ENCODE results near the gene POLA2. TPM values are rescaled to one million over a fixed set of nuclear protein-coding genes. Genes with fewer than 3 reads are reported as not detected.

Gene POLA2
- polyA plus RNA-seq, 1 donor (not counting 4 experiments of a cell fraction or from before 2014, with no cell fraction given), result 20.9 TPM

DNA sequence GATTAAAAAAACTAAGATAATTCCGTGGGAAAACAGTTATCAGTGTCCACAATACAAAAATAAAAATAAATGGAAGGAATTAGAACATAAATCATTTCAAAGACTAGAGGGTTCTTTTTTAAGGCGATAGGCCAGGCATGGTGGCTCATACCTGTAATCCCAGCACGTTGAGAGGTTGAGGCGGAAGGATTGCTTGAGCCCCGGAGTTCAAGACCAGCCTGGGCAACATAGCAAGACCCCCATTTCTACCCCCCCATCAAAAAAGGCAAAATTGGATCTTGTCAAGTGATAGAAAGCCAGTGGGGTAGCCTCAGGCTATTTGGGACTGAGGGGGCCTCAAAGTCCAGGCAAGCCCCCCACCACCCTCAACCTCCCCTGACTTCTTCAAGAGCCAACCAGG, 20.6 kb upstream of the POLA2 start:
- no peak overlapping the region for H3K27ac ChIP-seq (ENCODE audit: control insufficient read depth, insufficient read depth, low read length)
- H3K9ac ChIP-seq (ENCODE audit: control insufficient read depth, extremely low read depth, insufficient read depth, low read length), result no peak overlapping the region
- no peak overlapping the region for H2AFZ ChIP-seq (ENCODE audit: control insufficient read depth, low read length)
- H3K9me1 ChIP-seq (ENCODE audit: control insufficient read depth, extremely low read depth, insufficient read depth, low read length), result no peaks in the 10 kb centered on the region
- no peaks in the 10 kb centered on the region for H3K27me3 ChIP-seq (ENCODE audit: control insufficient read depth, extremely low read depth, insufficient read depth, low read length)
- H3K4me2 ChIP-seq (ENCODE audit: control insufficient read depth, extremely low read depth, insufficient read depth, low read depth, low read length), result no peak overlapping the region
- dilution Hi-C loops (cut with MboI; ENCODE audit: extremely low pct_ligation_motif_present, low sequenced_read_pairs), result no loop called here
- no peaks in the 10 kb centered on the region for H3K9me3 ChIP-seq (ENCODE audit: control insufficient read depth, low read depth, low read length)
- FAIRE-seq (no peak), DNase-seq (ENCODE audit: low read depth, low spot score) (no peak)
- H3K79me2 ChIP-seq (ENCODE audit: control insufficient read depth, insufficient read depth, low read length), result no peaks in the 10 kb centered on the region
- H4K20me1 ChIP-seq (ENCODE audit: control insufficient read depth, extremely low read depth, insufficient read depth, low read length), result no peaks in the 10 kb centered on the region
- H3K4me3 ChIP-seq (ENCODE audit: control insufficient read depth in 2 of 3, extremely low read depth in 1 of 3, insufficient read depth in 2 of 3, low read depth in 1 of 3, low read length in 3 of 3), result no peak overlapping the region
- no peak for TF ChIP-seq EZH2 (IDR thresholded peaks at IDR 0.05; ENCODE audit: low read length)
- TF ChIP-seq CTCF (optimal IDR thresholded peaks at IDR 0.05 in 1 of 3, IDR thresholded peaks at IDR 0.05 in 1 of 3, conservative IDR thresholded peaks at IDR 0.05 in 1 of 3; ENCODE audit: extremely low read depth in 1 of 3, insufficient read depth in 2 of 3, low read length in 3 of 3), result no peak
- no peaks in the 10 kb centered on the region for H3K4me1 ChIP-seq (ENCODE audit: control insufficient read depth, extremely low read depth, insufficient read depth, low read length)
- peaks cover 0 to 5% of the 10 kb centered on the region in 2 experiments for H3K36me3 ChIP-seq (ENCODE audit: control insufficient read depth in 2 of 2, extremely low read depth in 1 of 2, insufficient read depth in 2 of 2, low read length in 2 of 2)

GRCh38 chr11:65241692-65242091, 20.1 kb upstream of the POLA2 start:
- no peak for TF ChIP-seq EZH2 (IDR thresholded peaks at IDR 0.05; ENCODE audit: low read length)
- TF ChIP-seq CTCF (optimal IDR thresholded peaks at IDR 0.05 in 1 of 3, IDR thresholded peaks at IDR 0.05 in 1 of 3, conservative IDR thresholded peaks at IDR 0.05 in 1 of 3; ENCODE audit: extremely low read depth in 1 of 3, insufficient read depth in 2 of 3, low read length in 3 of 3), result no peak

More at GRCh38 chr11:65241692-65242091, 20.1 kb upstream of the POLA2 start:
- no peak overlapping the region for H3K4me2 ChIP-seq (ENCODE audit: control insufficient read depth, extremely low read depth, insufficient read depth, low read depth, low read length)
- no peak overlapping the region for H3K27ac ChIP-seq (ENCODE audit: control insufficient read depth, insufficient read depth, low read length)
- peaks cover 0 to 3% of the 10 kb centered on the region in 2 experiments for H3K36me3 ChIP-seq (ENCODE audit: control insufficient read depth in 2 of 2, extremely low read depth in 1 of 2, insufficient read depth in 2 of 2, low read length in 2 of 2)
- dilution Hi-C loops (cut with MboI; ENCODE audit: extremely low pct_ligation_motif_present, low sequenced_read_pairs), result no loop called here
- no peaks in the 10 kb centered on the region for H3K4me1 ChIP-seq (ENCODE audit: control insufficient read depth, extremely low read depth, insufficient read depth, low read length)
- FAIRE-seq, result no peak
- H3K4me3 ChIP-seq (ENCODE audit: control insufficient read depth in 2 of 3, extremely low read depth in 1 of 3, insufficient read depth in 2 of 3, low read depth in 1 of 3, low read length in 3 of 3), result no peak overlapping the region
- no peaks in the 10 kb centered on the region for H3K9me3 ChIP-seq (ENCODE audit: control insufficient read depth, low read depth, low read length)
- DNase-seq (ENCODE audit: low read depth, low spot score), result no peak
- no peaks in the 10 kb centered on the region for H3K9me1 ChIP-seq (ENCODE audit: control insufficient read depth, extremely low read depth, insufficient read depth, low read length)
- H3K9ac ChIP-seq (ENCODE audit: control insufficient read depth, extremely low read depth, insufficient read depth, low read length), result no peak overlapping the region
- H2AFZ ChIP-seq (ENCODE audit: control insufficient read depth, low read length), result no peak overlapping the region
- no peaks in the 10 kb centered on the region for H3K79me2 ChIP-seq (ENCODE audit: control insufficient read depth, insufficient read depth, low read length)
- H3K27me3 ChIP-seq (ENCODE audit: control insufficient read depth, extremely low read depth, insufficient read depth, low read length), result no peaks in the 10 kb centered on the region
- no peaks in the 10 kb centered on the region for H4K20me1 ChIP-seq (ENCODE audit: control insufficient read depth, extremely low read depth, insufficient read depth, low read length)

All from keratinocyte (primary cell).